ENCODE data around the gene PRKAG1. TPM values are rescaled to one million over a fixed set of nuclear protein-coding genes. Genes with fewer than 3 reads are reported as not detected.

PRKAG1 gene
- total RNA-seq, 4 donors from 2014 or later = 40.0 to 61.4 (median 49.6) TPM

DNA sequence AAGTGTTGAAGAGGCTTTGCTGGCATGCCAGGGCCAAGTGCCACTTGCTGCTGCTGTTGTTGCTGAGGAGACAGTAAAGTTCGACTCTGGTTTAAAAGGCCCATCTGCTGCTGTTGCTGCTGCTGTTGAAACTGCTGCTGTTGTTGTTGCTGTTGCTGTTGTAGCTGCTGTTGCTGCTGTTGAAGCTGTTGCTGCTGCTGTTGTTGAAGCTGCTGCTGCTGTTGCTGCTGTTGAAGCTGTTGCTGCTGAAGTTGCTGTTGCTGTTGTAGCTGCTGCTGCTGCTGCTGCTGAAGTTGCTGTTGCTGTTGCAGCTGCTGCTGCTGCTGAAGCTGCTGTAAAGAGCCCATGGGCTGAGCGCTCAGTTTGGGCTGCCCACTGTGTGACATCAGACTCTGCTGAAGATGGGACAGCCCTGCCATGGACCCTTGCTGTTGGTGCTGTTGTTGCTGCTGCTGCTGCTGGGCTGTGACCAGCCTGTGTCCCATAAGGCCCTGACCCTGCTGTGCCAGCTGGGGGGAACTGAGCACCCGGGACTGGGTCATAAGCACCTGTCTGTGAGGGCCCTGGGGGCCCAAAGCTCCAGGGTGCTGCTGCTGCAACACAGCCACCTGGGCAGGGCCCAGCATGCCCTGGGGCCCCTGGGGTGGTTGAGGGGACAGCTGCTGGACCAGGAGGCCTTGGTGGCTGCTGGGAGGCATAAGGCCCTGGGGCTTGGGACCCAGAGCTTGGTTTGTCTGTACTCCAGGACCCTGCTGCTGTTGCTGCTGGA is 14.3 kb upstream of the PRKAG1 start:
- Histone ChIP-seq H3K9me3 (no peaks in the 10 kb centered on the region), H3K4me1 (no peaks in the 10 kb centered on the region), H3K27ac (no peak overlapping the region), H3K4me3 (no peak overlapping the region), H3K27me3 (no peaks in the 10 kb centered on the region), H3K36me3 (peaks cover 83% of the 10 kb centered on the region)
- TF ChIP-seq, protein P1, sequence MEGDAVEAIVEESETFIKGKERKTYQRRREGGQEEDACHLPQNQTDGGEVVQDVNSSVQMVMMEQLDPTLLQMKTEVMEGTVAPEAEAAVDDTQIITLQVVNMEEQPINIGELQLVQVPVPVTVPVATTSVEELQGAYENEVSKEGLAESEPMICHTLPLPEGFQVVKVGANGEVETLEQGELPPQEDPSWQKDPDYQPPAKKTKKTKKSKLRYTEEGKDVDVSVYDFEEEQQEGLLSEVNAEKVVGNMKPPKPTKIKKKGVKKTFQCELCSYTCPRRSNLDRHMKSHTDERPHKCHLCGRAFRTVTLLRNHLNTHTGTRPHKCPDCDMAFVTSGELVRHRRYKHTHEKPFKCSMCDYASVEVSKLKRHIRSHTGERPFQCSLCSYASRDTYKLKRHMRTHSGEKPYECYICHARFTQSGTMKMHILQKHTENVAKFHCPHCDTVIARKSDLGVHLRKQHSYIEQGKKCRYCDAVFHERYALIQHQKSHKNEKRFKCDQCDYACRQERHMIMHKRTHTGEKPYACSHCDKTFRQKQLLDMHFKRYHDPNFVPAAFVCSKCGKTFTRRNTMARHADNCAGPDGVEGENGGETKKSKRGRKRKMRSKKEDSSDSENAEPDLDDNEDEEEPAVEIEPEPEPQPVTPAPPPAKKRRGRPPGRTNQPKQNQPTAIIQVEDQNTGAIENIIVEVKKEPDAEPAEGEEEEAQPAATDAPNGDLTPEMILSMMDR (IDR thresholded peaks at IDR 0.05) = no peak
- no peak for TF ChIP-seq POLR2A (IDR thresholded peaks at IDR 0.05)
- DNase-seq (ENCODE audit: low spot score in 2 of 2) = peak in 1 of 2 donors; percentile 52
- 80% methylated on average over 3 of the region's 3 CpGs for WGBS

DNA sequence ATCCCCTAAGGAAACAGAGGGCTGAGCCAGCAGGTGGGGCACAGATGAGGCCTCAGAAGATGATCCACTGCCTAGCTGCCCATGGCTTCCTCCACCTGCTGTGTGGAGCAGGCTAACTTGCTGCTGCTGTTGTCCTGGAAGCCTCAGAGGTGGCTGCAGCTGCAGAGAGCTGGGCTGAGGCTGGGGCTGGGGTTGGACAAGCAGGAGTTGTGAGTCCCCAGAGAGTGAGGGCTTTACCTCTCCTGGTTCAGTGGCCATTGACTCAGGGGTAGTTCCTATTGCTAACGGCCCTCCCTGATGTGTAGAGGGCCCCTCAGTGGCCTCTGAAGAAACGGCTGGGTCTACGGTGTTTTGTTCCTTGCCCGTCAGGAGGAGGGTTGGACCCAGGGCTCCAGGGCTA is 13.7 kb upstream of the PRKAG1 start:
- Histone ChIP-seq H3K4me3 (no peak overlapping the region), H3K9me3 (no peaks in the 10 kb centered on the region), H3K4me1 (no peaks in the 10 kb centered on the region), H3K27ac (no peak overlapping the region), H3K27me3 (no peaks in the 10 kb centered on the region), H3K36me3 (peaks cover 83% of the 10 kb centered on the region)
- 77% methylated on average over 4 of the region's 4 CpGs for WGBS
- TF ChIP-seq POLR2AphosphoS5 (IDR thresholded peaks at IDR 0.05) = no peak
- TF ChIP-seq, protein P1 (IDR thresholded peaks at IDR 0.05) = no peak
- TF ChIP-seq EP300 (IDR thresholded peaks at IDR 0.05) = no peak
- no peak for TF ChIP-seq POLR2A (IDR thresholded peaks at IDR 0.05)
- DNase-seq (ENCODE audit: low spot score in 2 of 2) = peak in 1 of 2 donors; percentile 56

DNA sequence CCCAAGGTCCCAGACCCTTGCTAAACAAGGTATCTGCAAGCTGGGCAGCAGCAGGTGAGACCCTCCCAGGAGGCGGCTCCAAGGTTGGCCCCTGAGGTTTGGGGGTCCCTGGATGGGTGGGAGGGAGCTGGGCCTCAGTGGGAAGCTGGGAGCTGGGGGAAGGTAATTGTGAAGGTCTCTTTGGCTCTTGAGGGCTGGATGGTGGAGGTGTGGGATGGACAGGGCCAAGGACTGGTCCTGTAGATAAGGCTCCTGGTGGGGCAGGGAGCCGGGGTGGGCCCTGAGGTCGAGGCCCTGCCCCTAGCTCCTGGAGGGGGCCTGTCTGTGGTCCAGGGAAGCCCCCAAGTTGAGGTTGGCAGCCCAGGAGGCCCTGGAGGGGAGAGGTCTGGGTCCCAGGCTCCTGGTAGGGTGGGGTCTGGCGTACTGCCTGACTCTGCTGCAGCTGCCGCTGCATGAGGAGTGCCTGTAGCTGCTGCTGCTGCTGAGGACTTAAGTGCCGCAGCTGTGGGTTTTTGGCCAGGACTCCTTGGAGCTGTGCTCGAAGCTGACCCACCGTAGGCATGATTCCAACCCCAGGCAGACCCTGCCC is 13.1 kb upstream of the PRKAG1 start:
- Histone ChIP-seq H3K27ac (no peak overlapping the region), H3K9me3 (no peaks in the 10 kb centered on the region), H3K4me1 (no peaks in the 10 kb centered on the region), H3K27me3 (no peaks in the 10 kb centered on the region), H3K4me3 (no peak overlapping the region), H3K36me3 (peaks cover 83% of the 10 kb centered on the region)
- DNase-seq (ENCODE audit: low spot score in 2 of 2) = peak; percentile 52 to 64
- WGBS = 89% methylated on average over 5 of the region's 8 CpGs
- TF ChIP-seq POLR2AphosphoS5 (IDR thresholded peaks at IDR 0.05) (no peak), POLR2A (IDR thresholded peaks at IDR 0.05) (no peak), EP300 (IDR thresholded peaks at IDR 0.05) (no peak)
- TF ChIP-seq, protein P1 (IDR thresholded peaks at IDR 0.05) = no peak

DNA sequence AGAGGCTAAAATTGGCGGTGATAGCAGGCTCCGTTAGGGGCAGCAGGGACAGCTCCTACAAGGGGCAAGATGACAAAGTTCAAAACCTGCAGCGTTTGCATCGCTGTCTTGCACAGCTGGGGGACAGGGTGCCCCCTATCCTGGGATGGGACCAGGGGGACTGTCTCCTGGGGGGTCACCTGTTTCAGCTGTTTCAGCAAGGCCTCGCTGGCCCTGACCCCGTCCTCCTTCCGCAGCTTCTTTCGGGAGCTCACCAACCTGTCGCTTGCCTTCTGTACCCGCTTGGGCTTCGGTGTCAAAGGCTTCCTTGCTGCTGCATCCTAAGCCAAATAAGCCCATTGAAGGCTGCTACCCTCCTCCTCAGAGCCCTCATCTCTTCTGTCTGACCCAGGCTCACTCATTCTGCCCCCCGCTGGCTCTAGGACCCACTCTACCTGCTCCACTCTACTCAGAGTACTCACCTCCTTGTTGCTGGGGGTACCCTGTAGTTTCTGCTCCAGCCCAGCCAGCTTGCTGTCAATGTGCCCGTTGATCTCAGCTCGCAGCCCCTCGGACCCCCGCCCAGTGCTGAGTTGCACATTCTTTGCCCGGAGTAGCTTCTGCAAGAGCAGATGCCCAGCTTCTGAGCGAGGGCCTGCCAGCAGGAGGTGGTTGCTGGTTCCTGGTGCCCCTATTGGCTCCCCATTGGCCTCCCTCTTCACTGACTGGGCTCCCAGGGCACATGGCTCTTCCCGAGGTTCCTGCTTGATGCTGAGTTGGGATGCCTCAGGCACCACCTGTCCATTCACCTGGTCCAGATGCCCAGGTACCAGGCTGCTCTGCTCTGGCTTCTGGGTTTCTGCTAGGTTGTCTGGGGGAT is 12.4 kb upstream of the PRKAG1 start:
- no peak overlapping the region for H3K4me3 ChIP-seq
- peaks cover 87% of the 10 kb centered on the region for H3K36me3 ChIP-seq
- TF ChIP-seq EP300 (IDR thresholded peaks at IDR 0.05) (no peak), POLR2A (IDR thresholded peaks at IDR 0.05) (no peak), POLR2AphosphoS5 (IDR thresholded peaks at IDR 0.05) (no peak)
- TF ChIP-seq, protein P1 (IDR thresholded peaks at IDR 0.05) = no peak
- H3K4me1 ChIP-seq = no peaks in the 10 kb centered on the region
- 96% methylated on average over 18 of the region's 19 CpGs for WGBS
- no peaks in the 10 kb centered on the region for H3K27me3 ChIP-seq
- no peak overlapping the region for H3K27ac ChIP-seq
- no peaks in the 10 kb centered on the region for H3K9me3 ChIP-seq
- DNase-seq (ENCODE audit: low spot score in 2 of 2) = peak; percentile 56 to 62

DNA sequence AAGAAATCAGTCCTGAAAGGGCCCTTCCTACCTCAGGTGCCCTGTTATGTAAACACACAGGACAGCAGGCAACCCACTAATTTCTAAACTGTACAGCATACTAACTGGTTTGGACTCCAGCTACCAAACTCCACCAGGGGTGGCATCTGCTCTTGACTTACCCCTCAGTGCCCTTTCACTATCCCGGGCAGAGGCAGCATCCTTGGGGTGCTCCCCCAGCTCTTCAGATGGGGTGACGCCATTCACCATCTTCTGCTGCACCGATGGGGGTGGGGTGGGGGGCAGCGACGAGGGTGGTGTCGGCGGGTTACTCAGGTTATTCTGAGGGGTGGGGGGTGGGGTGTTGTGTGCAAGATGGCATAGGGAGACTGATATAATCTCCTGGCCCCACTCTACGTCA is 11.5 kb upstream of the PRKAG1 start:
- 94% methylated on average over 8 of the region's 8 CpGs for WGBS
- no peak for TF ChIP-seq EP300 (IDR thresholded peaks at IDR 0.05)
- TF ChIP-seq POLR2A (IDR thresholded peaks at IDR 0.05) = no peak
- no peak for TF ChIP-seq POLR2AphosphoS5 (IDR thresholded peaks at IDR 0.05)
- TF ChIP-seq, protein P1 (IDR thresholded peaks at IDR 0.05) = no peak
- Histone ChIP-seq H3K36me3 (peaks cover 89% of the 10 kb centered on the region), H3K9me3 (no peaks in the 10 kb centered on the region), H3K27ac (no peak overlapping the region), H3K4me3 (no peak overlapping the region), H3K27me3 (no peaks in the 10 kb centered on the region), H3K4me1 (no peaks in the 10 kb centered on the region)
- no peak for DNase-seq (ENCODE audit: low spot score in 2 of 2)
